Brain microvascular endothelial cell (primary cell): ENCODE measurements around the gene GFPT1.
"Not testable (repeated sequence)": the region's sequence is repeated elsewhere in the genome, so short reads cannot be mapped to it uniquely, and the experiment has no call there.

ENCODE experiments used
- DNase-seq: peaks from one replicate; pipeline ENCODE4 v3.0.0-alpha.2; 2020
- H3K27ac ChIP-seq: fragments of 250-450 bp; sonication (Bioruptor Pico); 2 replicates; pipeline ENCODE4 v1.5.1; 2020; ENCODE audit warnings: mild to moderate bottlenecking, moderate library complexity
- H3K27me3 ChIP-seq: fragments of 250-450 bp; sonication (Bioruptor Pico); replicated peaks from 2 replicates; pipeline ENCODE4 v1.5.1; 2020; ENCODE audit warnings: mild to moderate bottlenecking
- H3K36me3 ChIP-seq: fragments of 250-450 bp; sonication (Bioruptor Pico); replicated peaks from 2 replicates; pipeline ENCODE4 v1.5.1; 2020; ENCODE audit warnings: mild to moderate bottlenecking
- H3K4me3 ChIP-seq: 2 replicates; pipeline ENCODE4 v1.5.1; 2011; ENCODE audit warnings: low read depth, mild to moderate bottlenecking, control low read depth, low read length, moderate library complexity
- in situ Hi-C: cut with HindIII; loops from 2 replicates; pipeline ENCODE4 v1.10.0; 2017; ENCODE audit warnings: low sequenced_read_pairs, low pct_ligation_motif_present
- TF ChIP-seq, protein P1 (sequence below): IDR thresholded peaks from 2 replicates; pipeline ENCODE4 v1.5.1; 2011; ENCODE audit warnings: low read depth, mild to moderate bottlenecking, moderate library complexity, low read length, control low read depth, inconsistent platforms; ENCODE audit errors: missing control alignments

The GFPT1 gene

GRCh38 chr2:69358914-69359313 lies 28.1 kb downstream of the GFPT1 start:
- in situ Hi-C loops: no loop called here
- DNase-seq: no peak
- Histone ChIP-seq H3K27ac (no peak overlapping the region), H3K27me3 (no peaks in the 10 kb centered on the region), H3K4me3 (no peak overlapping the region), H3K36me3 (peaks cover 83% of the 10 kb centered on the region)
- TF ChIP-seq, protein P1, sequence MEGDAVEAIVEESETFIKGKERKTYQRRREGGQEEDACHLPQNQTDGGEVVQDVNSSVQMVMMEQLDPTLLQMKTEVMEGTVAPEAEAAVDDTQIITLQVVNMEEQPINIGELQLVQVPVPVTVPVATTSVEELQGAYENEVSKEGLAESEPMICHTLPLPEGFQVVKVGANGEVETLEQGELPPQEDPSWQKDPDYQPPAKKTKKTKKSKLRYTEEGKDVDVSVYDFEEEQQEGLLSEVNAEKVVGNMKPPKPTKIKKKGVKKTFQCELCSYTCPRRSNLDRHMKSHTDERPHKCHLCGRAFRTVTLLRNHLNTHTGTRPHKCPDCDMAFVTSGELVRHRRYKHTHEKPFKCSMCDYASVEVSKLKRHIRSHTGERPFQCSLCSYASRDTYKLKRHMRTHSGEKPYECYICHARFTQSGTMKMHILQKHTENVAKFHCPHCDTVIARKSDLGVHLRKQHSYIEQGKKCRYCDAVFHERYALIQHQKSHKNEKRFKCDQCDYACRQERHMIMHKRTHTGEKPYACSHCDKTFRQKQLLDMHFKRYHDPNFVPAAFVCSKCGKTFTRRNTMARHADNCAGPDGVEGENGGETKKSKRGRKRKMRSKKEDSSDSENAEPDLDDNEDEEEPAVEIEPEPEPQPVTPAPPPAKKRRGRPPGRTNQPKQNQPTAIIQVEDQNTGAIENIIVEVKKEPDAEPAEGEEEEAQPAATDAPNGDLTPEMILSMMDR: no peak

DNA sequence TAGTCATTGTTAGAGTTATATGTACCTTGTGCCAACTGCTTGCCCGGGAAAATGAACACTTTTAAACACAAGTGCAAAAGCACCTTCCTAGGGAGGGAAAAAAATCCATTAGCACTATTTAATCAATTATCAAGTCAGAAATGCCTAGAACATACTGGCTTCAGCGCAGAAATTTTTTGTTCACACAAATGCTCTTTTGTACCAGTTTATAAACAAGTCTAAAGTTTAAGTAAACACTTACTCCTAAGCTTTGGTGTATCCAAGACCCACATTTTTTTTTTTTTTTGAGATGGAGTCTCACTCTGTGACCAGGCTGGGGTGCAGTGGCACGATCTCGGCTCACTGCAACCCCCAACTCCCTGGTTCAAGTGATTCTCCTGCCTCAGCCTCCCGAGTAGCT lies 30.6 kb downstream of the GFPT1 start:
- H3K36me3 ChIP-seq: peaks cover 73% of the 10 kb centered on the region

DNA sequence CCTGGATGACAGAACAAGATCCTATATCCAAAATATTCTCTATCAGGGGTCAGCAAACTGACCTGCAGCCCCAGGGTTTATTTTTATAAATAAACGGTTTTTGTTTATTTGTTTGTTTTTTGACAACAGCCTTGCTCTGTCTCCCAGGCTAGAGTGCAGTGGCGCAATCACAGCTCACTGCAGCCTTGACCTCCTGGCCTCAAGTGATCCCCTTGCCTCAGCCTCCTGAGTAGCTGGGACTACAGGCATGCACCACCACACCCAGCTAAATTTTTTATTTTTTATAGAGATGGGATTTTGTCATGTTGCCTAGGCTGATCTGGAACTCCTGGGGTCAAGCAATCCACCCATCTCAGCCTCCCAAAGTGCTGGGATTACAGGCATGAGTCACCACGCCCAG lies 32.1 kb downstream of the GFPT1 start:
- H3K4me3 ChIP-seq, in situ Hi-C loops, DNase-seq, H3K27me3 ChIP-seq, H3K27ac ChIP-seq: not testable (repeated sequence)
- peaks cover 64% of the 10 kb centered on the region for H3K36me3 ChIP-seq

More for the DNA sequence above, 30.6 kb downstream of the GFPT1 start:
- in situ Hi-C loops: no loop called here
- TF ChIP-seq, protein P1: no peak
- H3K4me3 ChIP-seq: no peak overlapping the region
- H3K27me3 ChIP-seq: no peaks in the 10 kb centered on the region
- H3K27ac ChIP-seq: no peak overlapping the region
- no peak for DNase-seq

DNA sequence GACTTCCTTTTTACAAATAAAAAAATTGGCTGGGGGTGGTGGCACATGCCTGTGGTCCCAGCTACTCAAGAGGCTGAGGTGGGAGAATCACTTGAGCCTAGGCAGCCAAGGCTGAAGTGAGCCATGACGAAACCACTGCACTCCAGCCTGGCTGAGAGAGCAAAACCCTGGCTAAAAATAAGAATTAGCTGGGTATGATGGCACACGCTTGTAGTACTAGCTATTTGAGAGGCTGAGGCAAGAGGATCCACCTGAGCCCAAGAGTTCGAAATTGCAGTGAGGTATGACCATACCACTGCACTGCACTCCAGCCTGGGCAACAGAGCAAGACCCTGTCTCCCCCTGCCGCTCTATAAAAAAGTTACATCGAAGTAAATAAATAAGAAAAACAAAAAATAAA lies 33.7 kb downstream of the GFPT1 start:
- in situ Hi-C loops: no loop called here
- H3K27me3 ChIP-seq: no peaks in the 10 kb centered on the region
- no peak for DNase-seq
- TF ChIP-seq, protein P1: no peak
- no peak overlapping the region for H3K27ac ChIP-seq
- no peak overlapping the region for H3K4me3 ChIP-seq
- peaks cover 67% of the 10 kb centered on the region for H3K36me3 ChIP-seq

GRCh38 chr2:69348781-69349180 lies 38.2 kb downstream of the GFPT1 start:
- TF ChIP-seq, protein P1: no peak
- H3K27ac ChIP-seq: no peak overlapping the region
- peaks cover 64% of the 10 kb centered on the region for H3K36me3 ChIP-seq
- DNase-seq: no peak
- no peaks in the 10 kb centered on the region for H3K27me3 ChIP-seq
- in situ Hi-C loops: no loop called here
- no peak overlapping the region for H3K4me3 ChIP-seq

- Histone ChIP-seq H3K36me3 (peaks cover 78% of the 10 kb centered on the region), H3K4me3 (no peak overlapping the region), H3K27ac (no peak overlapping the region), H3K27me3 (no peaks in the 10 kb centered on the region)
- in situ Hi-C loops: no loop called here
- DNase-seq: no peak
- TF ChIP-seq, protein P1: no peak
These were observed 41.6 kb downstream of the GFPT1 start for GRCh38 chr2:69345434-69345833.
